ENCODE results near the gene NMNAT2. TPM values are rescaled to one million over a fixed set of nuclear protein-coding genes. Genes with fewer than 3 reads are reported as not detected.

Gene NMNAT2
- total and polyA plus RNA-seq, 8 donors: 0.42 to 4.9 (median 1.8) TPM

- H3K36me3 ChIP-seq: no peaks in the 10 kb centered on the region
- WGBS, 2 donors: 77 to 78% methylated on average over 14 of the region's 14 CpGs
- intact Hi-C loops (cut with DNase I): no loop called here
- ATAC-seq: peak in 1 of 4 donors; percentile 51
- H3K4me3 ChIP-seq: no peak overlapping the region
- no peaks in the 10 kb centered on the region for H3K4me1 ChIP-seq
- H3K9me3 ChIP-seq: no peaks in the 10 kb centered on the region
- no peak for FAIRE-seq
- H3K27me3 ChIP-seq: no peaks in the 10 kb centered on the region
- no peak for DNase-seq
- no peak overlapping the region for H3K27ac ChIP-seq
- TF ChIP-seq, protein P1, sequence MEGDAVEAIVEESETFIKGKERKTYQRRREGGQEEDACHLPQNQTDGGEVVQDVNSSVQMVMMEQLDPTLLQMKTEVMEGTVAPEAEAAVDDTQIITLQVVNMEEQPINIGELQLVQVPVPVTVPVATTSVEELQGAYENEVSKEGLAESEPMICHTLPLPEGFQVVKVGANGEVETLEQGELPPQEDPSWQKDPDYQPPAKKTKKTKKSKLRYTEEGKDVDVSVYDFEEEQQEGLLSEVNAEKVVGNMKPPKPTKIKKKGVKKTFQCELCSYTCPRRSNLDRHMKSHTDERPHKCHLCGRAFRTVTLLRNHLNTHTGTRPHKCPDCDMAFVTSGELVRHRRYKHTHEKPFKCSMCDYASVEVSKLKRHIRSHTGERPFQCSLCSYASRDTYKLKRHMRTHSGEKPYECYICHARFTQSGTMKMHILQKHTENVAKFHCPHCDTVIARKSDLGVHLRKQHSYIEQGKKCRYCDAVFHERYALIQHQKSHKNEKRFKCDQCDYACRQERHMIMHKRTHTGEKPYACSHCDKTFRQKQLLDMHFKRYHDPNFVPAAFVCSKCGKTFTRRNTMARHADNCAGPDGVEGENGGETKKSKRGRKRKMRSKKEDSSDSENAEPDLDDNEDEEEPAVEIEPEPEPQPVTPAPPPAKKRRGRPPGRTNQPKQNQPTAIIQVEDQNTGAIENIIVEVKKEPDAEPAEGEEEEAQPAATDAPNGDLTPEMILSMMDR (IDR thresholded peaks at IDR 0.05): no peak
Measured at GRCh38 chr1:183218027-183218618, 200.1 kb downstream of the NMNAT2 start.

GRCh38 chr1:183215936-183216335 is 202.2 kb downstream of the NMNAT2 start:
- TF ChIP-seq, protein P1 (IDR thresholded peaks at IDR 0.05): no peak
- Histone ChIP-seq H3K27me3 (no peaks in the 10 kb centered on the region), H3K36me3 (no peaks in the 10 kb centered on the region), H3K4me3 (no peak overlapping the region), H3K27ac (no peak overlapping the region), H3K4me1 (no peaks in the 10 kb centered on the region), H3K9me3 (no peaks in the 10 kb centered on the region)
- FAIRE-seq (no peak), ATAC-seq (no peak), DNase-seq (no peak)
- intact Hi-C loops (cut with DNase I): no loop called here
- WGBS, 2 donors: 83 to 89% methylated on average over 4 of the region's 4 CpGs

GRCh38 chr1:183215076-183215720 is 203.0 kb downstream of the NMNAT2 start:
- TF ChIP-seq, protein P1 (IDR thresholded peaks at IDR 0.05): no peak
- no peaks in the 10 kb centered on the region for H3K27me3 ChIP-seq
- WGBS, 2 donors: 73 to 78% methylated on average over 13 of the region's 13 CpGs

DNA sequence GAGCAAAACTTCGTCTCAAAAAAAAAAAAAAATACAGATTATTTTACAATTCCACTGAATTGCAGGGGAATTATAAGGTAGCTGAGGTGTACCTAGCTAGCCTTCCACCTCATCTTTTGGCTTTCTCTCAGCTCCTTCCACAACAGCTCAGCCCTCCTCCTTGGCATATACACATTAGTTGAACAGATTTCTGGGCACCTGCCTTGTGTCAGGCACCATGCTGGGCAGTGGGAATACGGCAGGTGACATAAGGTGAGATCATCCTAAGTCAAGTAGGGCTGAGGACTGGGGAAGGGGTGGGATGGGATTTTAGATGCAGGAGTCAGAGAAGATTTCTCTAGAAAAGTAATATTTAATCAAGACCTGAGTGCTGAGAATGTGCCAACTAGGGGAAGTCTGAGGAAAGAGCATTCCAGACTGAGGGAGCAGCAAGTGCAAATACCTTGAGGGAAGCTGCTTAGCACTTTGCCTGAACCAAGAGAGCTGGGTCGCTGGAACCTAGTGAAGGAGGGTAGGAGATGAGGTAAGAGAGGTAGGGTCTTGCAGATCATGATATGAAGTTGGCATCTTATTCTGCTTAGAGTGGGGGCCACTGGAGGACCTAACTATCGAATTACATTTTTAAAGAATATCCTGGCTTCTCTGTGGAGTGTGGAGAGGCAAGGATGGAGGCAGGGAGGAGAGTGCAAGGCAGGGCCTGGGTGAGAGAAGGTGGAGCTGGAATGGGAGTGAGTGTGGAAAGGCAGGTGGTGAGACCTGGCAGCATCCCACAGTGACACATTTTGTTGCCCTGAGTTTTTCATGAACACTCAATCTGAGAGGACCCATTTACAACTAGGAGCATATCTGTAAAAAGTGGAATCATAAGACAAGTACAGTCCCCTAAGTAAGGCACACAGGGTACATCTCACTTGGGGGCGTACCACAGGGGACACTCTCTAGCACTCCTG is 203.9 kb downstream of the NMNAT2 start:
- no peaks in the 10 kb centered on the region for H3K4me1 ChIP-seq
- FAIRE-seq (no peak), DNase-seq (no peak), ATAC-seq (no peak)
- H3K27ac ChIP-seq: no peak overlapping the region
- no peaks in the 10 kb centered on the region for H3K9me3 ChIP-seq
- TF ChIP-seq, protein P1 (IDR thresholded peaks at IDR 0.05): no peak
- no peaks in the 10 kb centered on the region for H3K27me3 ChIP-seq
- intact Hi-C loops (cut with DNase I): no loop called here
- 73 to 77% methylated on average over 5 of the region's 5 CpGs for WGBS, 2 donors
- no peak overlapping the region for H3K4me3 ChIP-seq
- no peaks in the 10 kb centered on the region for H3K36me3 ChIP-seq

More at GRCh38 chr1:183215076-183215720, 203.0 kb downstream of the NMNAT2 start:
- ATAC-seq (no peak), FAIRE-seq (no peak), DNase-seq (no peak)
- H3K4me1 ChIP-seq: no peaks in the 10 kb centered on the region
- intact Hi-C loops (cut with DNase I): no loop called here
- no peaks in the 10 kb centered on the region for H3K36me3 ChIP-seq
- H3K27ac ChIP-seq: no peak overlapping the region
- no peaks in the 10 kb centered on the region for H3K9me3 ChIP-seq
- H3K4me3 ChIP-seq: no peak overlapping the region

Data from pancreas (tissue), 10 donors.